Testis (tissue), 2 donors: ENCODE data around the gene MRPL19.

Experiments used
- POLR2A ChIP-seq: fragments of 450-650 bp; IDR thresholded peaks from one replicate; pipeline ENCODE4 v1.6.1; 2017; ENCODE audit warnings: antibody characterized with exemption, mild to moderate bottlenecking, moderate library complexity
- TF ChIP-seq, protein P1 (sequence below), 3 experiments: fragments of 450-650 bp in 2 of 3; fragments of 200-600 bp in 1 of 3; sonication (generic) in 1 of 3; IDR thresholded peaks; one replicate each; pipeline ENCODE4 v1.5.1; 2016 to 2019; ENCODE audit warnings: antibody characterized with exemption in 3 of 3, mild to moderate bottlenecking in 2 of 3, moderate library complexity in 1 of 3

DNA sequence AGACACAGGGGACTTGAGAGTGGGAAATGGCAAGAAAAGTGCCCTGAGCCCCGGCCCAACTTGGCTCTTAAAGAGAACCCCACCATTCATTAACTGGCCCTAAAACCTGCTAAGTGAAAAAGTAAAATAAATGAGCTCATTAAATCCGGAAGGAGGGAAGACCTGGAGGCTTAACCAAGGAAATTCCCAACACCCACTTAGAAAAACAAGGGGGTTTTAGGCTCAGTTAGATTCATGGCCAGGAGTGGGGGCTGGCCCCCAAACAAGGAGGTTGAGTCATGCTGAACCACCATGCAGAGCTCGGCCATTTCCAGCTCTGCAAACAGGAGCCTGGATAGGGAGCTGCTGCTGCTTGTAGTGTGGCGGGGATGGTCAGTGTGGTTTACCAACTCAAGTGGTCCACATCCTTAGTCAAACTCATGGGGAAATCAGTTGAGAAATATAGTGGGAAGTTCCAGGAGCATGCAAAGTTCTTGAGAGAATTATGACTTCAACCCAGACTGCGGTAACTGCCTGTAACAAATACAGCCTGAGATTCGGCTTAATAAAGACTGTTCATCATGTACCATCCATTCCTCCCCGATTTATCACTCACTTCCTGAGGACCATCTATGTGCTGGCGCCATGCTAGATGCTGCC is 39.7 kb upstream of the MRPL19 start:
- TF ChIP-seq, protein P1, sequence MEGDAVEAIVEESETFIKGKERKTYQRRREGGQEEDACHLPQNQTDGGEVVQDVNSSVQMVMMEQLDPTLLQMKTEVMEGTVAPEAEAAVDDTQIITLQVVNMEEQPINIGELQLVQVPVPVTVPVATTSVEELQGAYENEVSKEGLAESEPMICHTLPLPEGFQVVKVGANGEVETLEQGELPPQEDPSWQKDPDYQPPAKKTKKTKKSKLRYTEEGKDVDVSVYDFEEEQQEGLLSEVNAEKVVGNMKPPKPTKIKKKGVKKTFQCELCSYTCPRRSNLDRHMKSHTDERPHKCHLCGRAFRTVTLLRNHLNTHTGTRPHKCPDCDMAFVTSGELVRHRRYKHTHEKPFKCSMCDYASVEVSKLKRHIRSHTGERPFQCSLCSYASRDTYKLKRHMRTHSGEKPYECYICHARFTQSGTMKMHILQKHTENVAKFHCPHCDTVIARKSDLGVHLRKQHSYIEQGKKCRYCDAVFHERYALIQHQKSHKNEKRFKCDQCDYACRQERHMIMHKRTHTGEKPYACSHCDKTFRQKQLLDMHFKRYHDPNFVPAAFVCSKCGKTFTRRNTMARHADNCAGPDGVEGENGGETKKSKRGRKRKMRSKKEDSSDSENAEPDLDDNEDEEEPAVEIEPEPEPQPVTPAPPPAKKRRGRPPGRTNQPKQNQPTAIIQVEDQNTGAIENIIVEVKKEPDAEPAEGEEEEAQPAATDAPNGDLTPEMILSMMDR (IDR thresholded peaks at IDR 0.05): no peak
- no peak for TF ChIP-seq POLR2A
